Epithelial cell of esophagus (primary cell): ENCODE data around the gene ANXA8L1.
"Not testable (repeated sequence)": the region's sequence is repeated elsewhere in the genome, so short reads cannot be mapped to it uniquely, and the experiment has no call there.

ENCODE experiments used
- DNase-seq: peaks from one replicate; pipeline ENCODE4 v3.0.0; 2010; ENCODE audit warnings: low read depth
- H3K4me3 ChIP-seq: 2 replicates; pipeline ENCODE4 v1.5.1; 2011; ENCODE audit warnings: mild to moderate bottlenecking, low read length, control low read depth

The ANXA8L1 gene

DNA sequence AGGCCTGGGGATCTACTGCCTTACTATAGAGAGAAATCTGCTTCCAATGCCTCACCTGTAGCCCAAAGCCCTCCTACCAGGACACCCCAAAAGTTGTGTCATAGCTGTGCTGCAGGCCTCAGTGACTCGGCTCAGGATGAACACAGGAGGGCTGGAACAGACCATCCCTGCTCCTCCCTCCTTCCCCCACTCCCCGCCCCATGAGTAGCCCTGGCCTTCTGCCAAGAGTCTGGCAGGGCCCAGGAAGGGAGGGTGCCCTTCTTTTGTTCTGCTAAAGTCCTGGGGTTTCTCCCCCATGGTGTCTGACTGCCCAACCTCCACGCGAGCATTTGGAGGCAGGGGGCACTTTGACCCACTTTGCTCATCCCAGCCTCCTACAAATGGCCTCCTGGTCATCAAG lies 65.4 kb downstream of the ANXA8L1 start:
- not testable (repeated sequence) for DNase-seq, H3K4me3 ChIP-seq
